Adrenal gland (tissue), 5 donors: ENCODE results near the gene ATP7A.
A peak's percentile ranks its signal among the peaks of the same experiment; 100 is the strongest.

Experiments
- CTCF ChIP-seq, 6 experiments: fragments of 450-650 bp in 4 of 6; fragments of 200-600 bp in 2 of 6; sonication (generic) in 1 of 6; IDR thresholded peaks; 1 replicate in 5 of 6; 2 replicates in 1 of 6; pipeline versions ENCODE4 v1.5.1 to v1.8.0; 2016 to 2021; ENCODE audit warnings: antibody characterized with exemption in 6 of 6, mild to moderate bottlenecking in 2 of 6, moderate library complexity in 1 of 6
- POLR2A ChIP-seq, 2 donors: fragments of 450-650 bp; IDR thresholded peaks; one replicate each; pipeline ENCODE4 v1.6.1; 2017; ENCODE audit warnings: antibody characterized with exemption in 2 of 2, mild to moderate bottlenecking in 2 of 2, moderate library complexity in 1 of 2
- donor health status: DM: no; HTN: no; CAD: no.

DNA sequence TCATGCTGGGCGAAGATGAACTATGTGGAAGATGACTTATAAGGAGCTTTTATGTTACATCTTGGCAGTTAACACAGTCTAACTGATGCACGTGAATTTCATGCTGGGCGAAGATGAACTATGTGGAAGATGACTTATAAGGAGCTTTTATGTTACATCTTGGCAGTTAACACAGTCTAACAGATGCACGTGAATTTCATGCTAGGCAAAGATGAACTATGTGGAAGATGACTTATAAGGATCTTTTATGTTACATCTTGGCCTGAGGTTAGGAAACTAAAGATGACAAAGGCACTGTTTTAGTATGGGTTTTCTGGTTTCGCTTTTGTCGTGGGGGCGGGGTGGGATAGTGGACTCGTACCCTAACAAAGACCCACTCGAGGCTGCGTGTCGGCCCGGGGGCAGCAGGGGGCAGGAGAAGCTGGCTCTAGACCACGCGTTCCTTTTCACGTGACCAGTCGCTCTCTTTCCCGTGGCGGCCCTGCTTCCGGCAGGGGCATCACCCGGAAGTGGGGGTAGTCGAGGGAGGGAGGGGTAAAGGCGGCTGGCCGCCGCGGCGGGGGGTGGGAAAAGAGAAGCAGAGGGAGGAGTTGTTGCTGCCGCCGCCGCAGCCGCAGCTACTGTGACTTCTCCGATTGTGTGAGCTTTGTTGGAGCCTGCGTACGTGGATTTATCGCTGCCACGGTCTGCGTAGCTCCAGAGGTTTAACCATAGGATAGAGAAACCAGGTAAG is at the start of gene ATP7A:
- TF ChIP-seq CTCF (IDR thresholded peaks at IDR 0.05) (peak; percentile 31 to 74 (median 56)), POLR2A (IDR thresholded peaks at IDR 0.05) (peak in 1 of 2 donors; percentile 58)
